ENCODE results near the gene ARFGEF3. TPM values are rescaled to one million over a fixed set of nuclear protein-coding genes. Genes with fewer than 3 reads are reported as not detected.
"Not testable (repeated sequence)": the region's sequence is repeated elsewhere in the genome, so short reads cannot be mapped to it uniquely, and the experiment has no call there.

The ARFGEF3 gene
- total RNA-seq, 1 experiment from 2014 or later, result 0.24 TPM

DNA sequence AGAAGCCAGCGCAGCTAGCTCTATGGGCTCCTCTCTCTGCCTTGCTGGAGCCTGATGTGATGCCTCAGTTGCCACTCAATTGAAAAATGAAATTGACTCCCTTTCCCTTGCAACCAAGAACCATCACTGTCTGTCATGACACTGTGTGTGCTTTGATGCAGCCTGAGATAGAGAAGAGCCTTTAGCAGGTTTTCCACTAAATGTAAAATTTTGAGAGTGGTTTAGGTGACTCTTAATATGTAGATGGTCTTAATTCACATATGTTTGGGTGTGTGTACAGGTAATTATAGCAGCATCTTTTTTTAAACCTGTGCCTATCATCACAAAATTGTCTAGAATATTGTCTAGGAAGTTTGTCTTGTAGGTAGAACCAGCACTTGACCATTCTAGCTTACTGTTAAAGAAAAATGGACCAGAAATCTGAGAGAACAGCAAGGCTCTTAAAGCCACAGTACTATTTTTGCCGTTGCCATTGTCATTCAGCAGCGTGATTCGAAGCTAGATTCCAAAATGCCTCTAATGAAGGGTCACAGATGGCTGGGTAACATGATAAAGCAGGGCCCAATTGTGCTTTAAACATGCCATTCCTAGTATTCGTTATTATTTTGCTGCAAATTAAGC, 1.3 kb downstream of the ARFGEF3 start:
- DNase-seq (ENCODE audit: low read depth), result no peak

DNA sequence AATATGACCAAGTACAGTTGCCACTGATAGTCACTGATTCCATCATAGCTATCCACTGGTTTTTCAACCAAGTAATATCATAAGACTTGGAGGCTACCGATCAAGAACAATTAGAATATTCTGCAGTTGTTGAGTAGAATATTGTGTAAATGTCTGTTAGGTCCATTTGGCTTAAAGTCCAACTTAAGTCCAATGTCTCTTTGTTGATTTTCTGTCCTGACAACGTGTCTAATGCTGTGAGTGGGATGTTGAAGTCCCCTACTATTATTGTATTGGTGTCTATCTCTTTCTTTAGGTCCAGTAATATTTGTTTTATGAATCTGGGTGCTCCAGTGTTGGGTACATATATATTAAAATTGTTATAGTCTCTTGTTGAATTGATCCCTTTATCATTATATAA, 13.9 kb downstream of the ARFGEF3 start:
- DNase-seq (ENCODE audit: low read depth), result no peak

DNA sequence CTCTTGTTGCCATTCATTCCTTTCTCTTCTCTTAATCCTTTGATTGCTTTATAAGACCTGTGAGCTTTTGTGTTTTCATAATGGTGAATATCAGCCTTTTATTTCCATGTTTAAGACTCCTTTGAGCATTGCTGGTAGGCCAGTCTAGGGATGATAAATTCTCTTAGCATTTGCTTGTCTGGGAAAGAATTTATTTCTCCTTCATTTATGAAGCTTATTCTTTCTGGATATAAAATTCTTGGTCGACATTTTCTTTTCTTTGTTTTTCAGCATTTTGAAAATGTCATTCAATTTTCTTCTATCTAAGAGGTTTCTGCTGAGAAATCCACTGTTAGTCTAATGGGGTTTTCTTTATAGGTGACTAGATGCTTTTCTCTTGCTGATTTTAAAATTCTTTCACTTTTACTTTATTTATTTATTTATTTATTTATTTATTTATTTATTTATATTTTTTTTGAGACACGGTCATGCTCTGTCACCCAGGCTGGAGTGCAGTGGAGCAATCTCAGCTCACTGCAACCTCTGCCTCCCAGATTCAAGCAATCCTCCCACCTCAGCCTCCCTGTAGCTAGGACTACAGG, 15.0 kb downstream of the ARFGEF3 start:
- DNase-seq (ENCODE audit: low read depth), result no peak

DNA sequence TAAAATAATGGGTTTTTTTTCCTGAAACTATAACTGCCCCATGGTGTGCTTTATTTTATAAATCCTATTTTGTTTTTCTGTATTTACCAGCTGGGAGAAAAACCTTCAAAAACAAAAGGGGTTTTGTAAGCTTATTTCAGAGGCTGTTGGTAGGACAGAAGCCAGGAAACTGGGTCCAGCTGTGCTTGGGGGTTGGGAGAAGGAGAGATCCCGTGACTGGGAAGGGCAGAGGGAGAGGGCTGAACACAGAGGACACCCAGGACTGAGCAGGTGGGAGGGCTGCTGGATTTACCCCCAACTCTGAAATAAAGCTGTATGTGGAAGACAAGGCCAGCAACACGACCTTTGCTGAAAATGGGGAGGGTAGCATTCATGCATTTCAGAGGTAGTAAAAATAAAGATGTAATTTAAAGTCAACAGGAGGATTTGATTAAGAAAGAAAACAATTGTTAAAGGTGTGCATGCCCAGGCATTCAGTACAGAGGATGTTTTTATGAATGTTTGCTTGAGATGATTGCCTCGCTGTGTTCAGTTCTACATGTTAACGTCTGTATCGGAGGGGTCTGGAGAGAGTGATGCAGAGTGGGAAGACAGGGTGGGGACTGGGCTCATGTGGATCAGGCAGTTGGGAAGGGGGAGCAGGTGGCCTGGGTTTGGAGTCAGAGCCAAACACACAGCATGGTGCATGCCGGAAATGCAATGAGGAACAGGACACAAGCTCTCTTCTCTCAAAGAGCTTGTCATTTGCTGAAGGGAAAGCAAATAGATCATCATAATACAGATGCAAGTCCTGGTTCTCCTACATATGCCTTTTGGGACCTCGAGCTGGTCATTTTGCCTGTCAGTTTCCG, 21.4 kb downstream of the ARFGEF3 start:
- DNase-seq (ENCODE audit: low read depth), result no peak

DNA sequence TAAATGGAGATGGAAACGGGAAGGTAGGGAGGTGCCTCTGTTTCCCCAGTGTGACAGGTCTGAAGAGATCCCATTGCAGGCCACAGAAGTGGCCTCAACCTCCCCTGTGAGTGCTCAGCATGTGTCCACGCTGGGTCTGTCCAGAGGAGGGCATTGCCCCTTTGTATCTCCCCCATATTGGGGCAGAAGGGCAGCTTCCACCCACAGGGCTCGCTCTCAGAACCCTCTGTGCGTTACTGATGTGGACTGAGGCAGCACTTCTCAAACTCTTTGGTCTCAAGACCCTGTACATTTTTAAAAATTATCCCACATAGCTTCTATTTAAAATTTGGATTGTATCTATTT, 22.0 kb downstream of the ARFGEF3 start:
- no peak for DNase-seq (ENCODE audit: low read depth)

DNA sequence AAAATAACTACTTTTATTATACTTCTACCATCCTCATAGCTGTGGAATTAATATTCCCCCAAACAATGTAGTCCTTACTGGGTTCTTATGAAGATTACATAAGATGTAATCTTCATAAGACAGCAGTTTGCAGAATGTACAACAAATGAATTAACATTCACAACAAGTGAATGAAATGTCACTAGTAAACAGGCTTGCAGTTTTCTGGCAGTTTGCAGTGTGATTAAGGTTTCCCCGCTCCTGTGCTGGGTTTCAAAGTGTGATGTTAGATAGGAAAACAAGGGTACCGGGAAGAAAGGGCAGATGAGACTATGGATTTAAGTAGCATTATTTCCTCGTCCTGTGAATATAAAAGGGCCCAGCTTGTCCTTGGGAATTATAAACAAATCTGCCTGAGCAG, 22.5 kb downstream of the ARFGEF3 start:
- no peak for DNase-seq (ENCODE audit: low read depth)

DNA sequence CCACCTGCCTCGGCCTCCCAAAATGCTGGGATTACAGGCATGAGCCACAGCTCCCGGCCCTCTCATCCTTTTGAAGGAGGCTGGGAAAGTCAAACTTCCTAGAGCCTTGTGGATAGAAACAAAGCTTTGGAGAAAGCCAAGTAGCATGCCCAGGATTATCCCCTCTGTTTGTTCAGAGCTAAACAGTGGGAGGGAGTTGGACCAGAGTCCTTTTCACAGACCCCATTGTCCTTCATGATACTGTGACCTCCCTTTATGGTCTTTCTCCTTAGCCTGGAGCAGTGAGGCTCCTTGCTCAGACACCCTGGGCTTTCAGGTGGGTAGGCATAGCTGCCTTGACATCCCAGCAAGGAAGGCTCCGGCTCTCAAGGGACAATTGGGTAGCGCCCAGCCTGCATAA, 25.4 kb downstream of the ARFGEF3 start:
- no peak for DNase-seq (ENCODE audit: low read depth)

DNA sequence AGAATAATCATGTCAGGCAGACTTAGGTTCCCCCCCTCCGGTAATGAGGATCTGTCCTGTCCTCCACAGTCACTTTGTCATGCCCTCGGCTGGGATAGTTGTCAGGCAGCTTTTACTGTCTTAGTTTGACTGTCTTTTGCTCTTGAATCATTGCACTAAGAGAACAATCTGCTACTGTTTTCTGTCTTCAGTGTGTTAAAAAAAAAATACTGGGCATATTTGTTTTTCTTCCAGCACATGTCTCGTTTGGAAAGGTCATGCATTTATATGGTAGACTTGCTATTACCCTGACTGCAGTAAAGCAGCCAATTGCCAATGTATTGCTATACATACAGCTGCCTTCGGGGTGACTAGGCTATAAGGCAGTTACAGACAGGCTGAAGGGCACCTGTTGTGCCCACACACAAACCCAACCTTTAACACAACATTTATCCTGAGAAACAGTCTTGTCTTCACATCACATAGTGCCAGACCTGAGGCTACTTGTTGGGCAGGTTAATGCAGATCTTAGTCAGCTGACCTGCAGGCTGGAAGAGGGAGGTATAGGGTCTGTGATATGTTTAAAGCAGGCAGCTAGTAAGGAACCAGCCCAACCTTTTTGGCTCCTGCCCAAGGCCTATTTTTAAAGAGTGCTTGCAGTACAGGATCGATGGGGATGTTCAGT, 26.7 kb downstream of the ARFGEF3 start:
- DNase-seq (ENCODE audit: low read depth), result no peak

DNA sequence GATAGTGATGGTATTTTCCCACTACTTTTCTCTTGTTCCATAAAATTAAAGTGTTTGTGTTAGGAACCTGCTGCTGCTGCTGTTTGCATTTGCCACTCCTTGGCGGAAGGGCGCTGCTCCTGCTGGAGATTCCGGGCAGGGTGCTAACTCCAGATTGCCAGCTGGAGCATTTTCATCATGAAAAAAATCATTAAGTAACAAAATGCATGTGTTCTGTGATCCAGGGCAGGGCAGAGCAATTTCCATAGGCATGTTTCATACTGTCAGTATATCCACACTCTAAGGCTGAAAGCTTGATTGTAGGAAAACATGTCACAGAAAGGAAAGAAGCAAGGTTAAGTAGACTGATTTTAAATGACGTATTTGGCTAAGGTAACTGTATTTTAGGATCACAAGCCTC, 32.5 kb downstream of the ARFGEF3 start:
- DNase-seq (ENCODE audit: low read depth), result no peak

DNA sequence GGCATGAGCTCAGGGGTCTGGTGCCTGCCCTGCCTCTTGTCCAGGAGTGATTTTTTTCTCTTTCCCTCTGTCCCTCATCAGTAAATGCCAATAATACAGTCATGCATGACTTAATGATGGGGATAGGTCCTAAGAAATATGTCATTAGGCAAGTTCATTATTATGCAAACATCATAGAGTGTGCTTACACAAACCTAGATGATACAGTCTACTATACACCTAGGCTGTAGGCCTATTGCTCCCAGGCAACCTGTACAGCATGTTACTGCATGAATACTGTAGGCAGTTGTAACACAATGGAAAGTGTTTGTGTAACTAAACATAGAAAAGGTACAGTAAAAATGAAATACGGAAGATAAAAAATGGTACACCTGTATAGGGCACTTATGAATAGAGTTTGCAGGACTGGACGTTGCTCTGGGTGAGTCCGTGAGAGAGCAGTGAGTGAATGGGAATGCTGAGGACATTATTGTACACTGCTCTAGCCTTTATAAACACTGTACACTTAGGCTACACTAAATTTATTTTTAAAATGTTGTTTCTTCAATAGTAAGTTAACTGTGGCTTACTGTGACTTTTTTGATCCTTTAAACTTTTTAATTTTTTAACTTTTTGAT, 34.5 kb downstream of the ARFGEF3 start:
- no peak for DNase-seq (ENCODE audit: low read depth)

DNA sequence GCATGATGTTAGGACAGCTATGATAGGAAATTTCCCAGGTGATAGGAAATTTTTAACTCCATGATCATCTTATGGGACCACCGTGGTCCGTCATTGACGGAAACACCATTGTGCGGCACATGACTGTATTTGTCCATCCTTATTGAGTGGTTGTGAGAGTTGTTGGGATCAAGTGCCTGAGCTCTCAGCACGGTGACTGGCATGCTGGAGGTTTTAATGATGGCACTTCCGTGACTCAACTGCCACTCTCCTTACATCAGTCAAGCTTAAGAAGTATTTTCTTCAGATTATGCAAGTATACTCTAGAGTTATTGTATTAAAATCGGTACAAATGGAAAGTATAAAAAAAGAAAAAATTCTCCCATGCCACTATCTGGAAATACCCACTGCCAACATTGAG, 35.8 kb downstream of the ARFGEF3 start:
- no peak for DNase-seq (ENCODE audit: low read depth)

DNA sequence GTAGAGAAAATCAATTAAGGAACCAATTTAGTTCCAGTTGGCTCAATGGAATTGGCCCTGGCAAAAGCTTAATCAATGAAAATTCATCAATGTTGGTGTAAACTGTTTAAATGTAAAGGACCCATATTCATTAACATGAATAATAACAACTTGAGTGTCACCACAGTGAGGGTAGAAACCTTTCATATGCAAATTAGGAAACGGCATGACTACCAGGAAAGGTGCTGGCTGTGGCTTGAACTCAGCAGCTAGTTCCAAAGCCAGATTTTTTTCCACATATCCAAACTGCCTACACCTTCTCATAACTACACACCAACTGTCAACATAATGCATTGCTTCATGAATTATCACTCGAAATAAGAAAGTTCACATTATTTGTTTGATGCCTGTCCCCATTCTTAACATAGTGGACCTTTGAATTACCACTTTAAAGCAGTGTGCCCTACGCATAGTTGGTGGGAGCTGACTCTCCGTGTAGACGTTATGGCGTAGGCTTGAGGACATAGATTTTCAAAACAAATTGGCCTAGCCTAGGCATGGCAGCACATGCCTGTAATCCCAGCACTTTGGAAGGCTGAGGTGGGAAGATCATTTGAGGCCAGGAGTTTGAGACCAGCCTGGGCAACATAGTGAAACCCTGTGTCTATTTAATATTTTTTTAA, 36.8 kb downstream of the ARFGEF3 start:
- no peak for DNase-seq (ENCODE audit: low read depth)

DNA sequence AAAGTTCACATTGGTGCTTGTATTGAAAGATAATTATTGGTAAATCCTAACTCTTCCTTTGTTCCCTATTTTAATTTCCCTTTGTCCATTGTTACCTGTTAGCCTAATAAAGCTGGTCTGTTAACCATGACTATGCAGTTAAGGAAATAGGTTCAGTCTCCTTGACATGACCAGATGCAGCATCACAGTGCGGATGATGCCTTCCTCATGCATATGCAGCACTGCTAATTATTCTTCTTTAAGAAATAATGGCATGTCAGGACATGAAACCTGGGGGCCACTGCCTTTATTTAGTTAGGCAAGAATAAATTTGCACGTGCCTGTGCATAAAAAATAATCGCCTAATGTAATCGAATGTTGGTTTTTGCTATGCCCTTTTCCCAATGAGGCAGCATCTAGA, 40.1 kb downstream of the ARFGEF3 start:
- no peak for DNase-seq (ENCODE audit: low read depth)

DNA sequence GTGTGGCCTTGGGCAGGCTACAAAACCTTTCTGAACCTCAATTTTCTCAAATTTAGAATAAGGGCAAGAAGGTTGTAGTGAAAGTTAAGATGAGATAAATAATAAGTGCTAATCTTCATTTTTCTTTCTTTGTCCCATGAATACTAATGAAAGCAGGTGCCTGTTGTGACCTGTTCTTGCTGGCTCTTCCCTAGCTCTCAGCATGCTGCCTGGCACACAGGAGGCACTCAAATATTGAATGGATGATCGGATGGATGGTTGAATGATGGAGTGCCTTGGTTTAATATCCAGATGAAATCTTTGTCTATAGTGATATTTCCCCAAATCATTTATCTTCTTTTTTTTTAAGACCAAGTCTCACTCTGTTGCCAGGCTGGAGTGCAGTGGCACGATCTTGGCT, 41.6 kb downstream of the ARFGEF3 start:
- DNase-seq (ENCODE audit: low read depth), result no peak

DNA sequence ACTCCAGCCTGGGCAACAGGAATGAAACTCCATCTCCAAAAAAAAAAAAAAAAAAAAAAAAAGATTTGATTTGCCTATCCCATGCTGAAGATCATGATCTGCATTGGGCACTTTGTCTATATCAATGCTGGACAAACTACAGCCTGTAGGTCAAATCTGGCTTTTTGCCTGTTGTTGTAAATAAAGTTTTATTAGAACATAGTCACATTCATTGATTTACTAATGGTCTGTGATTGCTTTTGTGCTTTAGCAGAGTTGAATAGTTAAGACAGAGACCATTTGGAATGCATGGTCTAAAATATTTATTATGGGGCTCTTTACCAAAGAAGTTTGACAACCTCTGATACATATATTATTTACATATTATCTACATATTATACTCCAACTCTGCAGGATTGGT, 42.6 kb downstream of the ARFGEF3 start:
- no peak for DNase-seq (ENCODE audit: low read depth)

DNA sequence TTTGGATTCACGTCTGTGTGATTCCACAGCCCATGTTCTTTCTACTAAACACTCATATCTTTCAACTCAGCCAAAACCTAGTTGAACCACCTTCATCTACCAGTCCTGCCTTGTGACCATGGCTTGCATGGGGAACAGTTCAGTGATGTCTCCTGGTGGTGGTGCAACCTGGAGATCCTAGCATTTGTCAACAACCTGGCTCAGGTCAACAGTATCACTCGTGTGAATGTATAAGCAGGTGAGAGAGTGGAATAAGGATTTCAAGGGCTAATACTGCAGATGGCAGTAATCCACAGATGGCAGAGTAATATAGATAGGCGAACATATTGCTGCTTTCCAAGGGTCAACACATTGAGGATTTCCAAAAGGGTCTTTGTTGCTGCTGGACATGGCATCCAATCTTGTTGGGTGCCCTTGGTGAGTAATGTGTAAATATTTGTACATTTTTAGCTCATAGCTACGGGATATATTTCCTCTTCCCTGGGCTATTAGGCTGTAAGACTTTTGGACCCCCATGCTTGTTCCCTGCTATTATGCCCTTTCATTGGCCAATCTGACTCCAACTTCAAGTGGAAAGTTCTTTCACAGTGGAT, 43.1 kb downstream of the ARFGEF3 start:
- DNase-seq (ENCODE audit: low read depth), result no peak

DNA sequence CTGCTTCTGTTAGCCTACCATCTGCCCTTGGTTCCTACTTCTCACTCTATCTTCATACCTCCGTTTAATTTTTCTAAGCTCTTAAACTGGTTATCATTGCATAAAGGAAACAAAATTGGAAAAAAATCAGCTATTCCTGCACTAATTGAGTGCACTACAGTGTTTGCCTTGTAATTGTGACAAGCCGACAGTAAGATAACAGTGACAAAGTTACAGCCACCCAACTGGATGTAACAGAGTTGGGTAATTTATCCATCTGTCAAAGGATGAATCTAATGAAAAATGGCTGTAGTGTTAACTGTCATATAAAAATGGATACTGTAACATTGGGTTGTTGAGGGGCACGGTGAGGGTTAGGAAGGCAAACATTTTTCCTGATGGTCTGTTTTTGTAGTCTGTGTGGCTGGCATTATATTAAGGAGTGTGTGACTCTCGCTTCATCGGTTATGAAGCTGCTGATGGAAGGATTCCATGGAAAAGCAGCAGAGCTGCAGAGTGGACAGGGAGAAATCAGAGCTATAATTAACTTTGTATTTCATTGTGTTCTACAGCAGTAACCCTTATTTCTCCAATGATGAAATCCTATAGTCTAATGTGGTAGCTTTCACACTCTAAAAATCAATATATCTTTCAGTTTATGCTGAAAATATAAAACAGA, 43.8 kb downstream of the ARFGEF3 start:
- DNase-seq (ENCODE audit: low read depth), result no peak

DNA sequence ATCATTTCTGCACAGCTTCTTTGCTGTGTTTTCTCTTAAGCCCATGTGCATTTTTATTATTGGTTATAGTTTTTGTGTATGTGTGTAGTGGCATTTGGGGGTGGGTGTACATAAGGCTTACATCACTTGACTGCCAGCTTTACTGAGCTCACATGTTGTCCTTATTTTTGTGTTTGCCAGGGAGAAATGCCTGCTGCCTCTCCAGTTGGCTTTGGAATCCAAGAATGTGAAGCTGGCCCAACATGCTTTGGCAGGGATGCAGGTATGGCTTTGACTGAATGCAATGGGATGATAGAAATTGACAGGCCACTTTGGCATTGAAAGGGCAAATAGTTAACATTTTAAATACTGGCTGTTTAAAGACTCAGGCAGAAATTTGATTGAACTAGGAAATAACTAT, 45.1 kb downstream of the ARFGEF3 start:
- no peak for DNase-seq (ENCODE audit: low read depth)

DNA sequence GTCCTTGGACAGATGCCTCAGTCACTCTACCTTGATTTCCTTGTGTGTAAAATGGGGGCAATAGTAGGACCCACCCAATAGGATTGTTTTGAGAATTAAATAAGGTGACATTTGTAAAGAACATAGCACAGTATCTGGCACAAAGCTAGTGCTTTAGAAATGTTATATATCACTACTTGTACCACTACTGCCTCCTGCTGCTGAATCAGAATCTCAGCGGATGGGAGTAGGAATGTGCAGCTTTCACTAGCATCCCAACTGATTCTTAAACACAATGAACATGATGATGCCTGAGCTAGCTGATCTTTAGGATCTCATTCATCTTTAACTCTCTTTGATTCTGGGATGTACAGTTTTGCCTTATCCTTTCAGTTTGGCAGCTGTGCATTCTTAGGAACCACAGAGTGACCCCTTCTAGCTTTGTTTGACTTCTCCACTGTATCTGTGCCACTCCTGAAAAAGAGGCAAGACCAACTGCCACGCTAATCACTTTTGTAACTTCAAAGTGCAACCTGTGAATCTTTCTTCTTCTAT, 49.4 kb downstream of the ARFGEF3 start:
- no peak for DNase-seq (ENCODE audit: low read depth)

DNA sequence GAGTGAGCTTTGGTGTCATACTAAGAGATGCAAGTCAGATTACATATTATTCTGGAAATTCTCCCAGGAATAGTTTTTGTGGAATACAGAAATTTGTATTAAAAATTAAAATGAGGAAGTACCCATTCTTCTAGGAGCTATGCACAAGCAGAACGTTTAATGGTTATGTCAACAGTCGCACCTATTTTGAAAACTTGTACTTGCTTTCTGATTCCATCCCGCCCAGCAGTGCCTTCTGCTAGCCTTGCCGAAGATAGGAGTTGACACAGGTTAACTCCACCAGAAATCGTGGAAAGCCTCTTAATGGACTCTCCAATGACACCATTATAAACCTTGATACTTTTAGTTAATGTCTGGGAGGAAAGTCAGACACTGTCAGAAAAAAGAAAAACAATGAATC, 49.9 kb downstream of the ARFGEF3 start:
- DNase-seq (ENCODE audit: low read depth), result no peak

DNA sequence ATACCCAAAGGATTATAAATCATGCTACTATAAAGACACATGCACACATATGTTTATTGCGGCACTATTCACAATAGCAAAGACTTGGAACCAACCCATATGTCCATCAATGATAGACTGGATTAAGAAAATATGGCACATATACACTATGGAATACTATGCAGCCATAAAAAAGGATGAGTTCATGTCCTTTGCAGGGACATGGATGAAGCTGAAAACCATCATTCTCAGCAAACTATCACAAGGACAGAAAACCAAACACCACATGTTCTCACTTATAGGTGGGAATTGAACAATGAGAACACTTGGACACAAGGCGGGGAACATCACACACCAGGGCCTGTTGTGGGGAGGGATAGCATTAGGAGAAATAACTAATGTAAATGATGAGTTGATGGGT, 50.8 kb downstream of the ARFGEF3 start:
- DNase-seq (ENCODE audit: low read depth), result not testable (repeated sequence)
